ENCODE data around the gene ATXN2.

ATXN2 gene

GRCh38 chr12:111435661-111436201, 163.4 kb downstream of the ATXN2 start:
- no peak for DNase-seq

- peak; percentile 85 for DNase-seq
These were observed 164.3 kb downstream of the ATXN2 start for GRCh38 chr12:111434680-111435338.

DNA sequence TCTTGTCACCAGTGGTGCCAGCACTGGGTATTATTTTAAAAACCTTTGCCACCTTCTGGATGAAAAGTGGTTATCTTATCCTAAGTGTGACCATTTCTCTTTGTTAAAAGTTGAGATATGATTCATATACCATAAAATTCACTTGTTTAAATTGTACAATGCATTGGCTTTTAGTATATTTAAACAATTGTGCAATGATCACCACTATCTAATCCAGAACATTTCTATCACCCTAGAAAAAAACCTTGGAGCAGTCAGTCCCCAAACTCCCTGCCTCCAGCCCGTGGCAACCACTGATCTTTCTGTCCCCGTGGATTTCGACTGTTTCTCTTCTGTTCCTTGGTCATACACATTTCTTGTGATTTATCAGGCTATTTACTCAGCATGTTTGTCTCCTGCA, 165.1 kb downstream of the ATXN2 start:
- no peak for DNase-seq

DNA sequence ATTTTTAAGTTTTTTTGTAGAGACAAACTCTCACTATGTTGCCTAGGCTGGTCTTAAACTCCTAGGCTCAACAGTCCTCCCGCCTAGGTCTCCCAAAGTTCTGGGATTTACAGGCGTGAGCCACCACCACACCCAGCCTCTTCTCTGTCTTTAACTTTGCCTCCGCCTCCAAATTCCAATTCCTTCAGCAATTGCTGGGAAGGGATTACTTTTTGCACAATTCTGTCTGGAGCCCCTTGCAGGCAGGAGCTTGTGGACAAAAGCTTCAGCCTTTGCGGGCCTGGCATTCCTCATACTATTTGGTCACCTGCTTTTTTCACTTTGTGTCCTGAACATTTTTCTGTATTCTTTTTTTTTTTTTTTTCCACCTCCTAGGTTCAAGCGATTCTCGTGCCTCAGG, 167.3 kb downstream of the ATXN2 start:
- DNase-seq, result no peak

DNA sequence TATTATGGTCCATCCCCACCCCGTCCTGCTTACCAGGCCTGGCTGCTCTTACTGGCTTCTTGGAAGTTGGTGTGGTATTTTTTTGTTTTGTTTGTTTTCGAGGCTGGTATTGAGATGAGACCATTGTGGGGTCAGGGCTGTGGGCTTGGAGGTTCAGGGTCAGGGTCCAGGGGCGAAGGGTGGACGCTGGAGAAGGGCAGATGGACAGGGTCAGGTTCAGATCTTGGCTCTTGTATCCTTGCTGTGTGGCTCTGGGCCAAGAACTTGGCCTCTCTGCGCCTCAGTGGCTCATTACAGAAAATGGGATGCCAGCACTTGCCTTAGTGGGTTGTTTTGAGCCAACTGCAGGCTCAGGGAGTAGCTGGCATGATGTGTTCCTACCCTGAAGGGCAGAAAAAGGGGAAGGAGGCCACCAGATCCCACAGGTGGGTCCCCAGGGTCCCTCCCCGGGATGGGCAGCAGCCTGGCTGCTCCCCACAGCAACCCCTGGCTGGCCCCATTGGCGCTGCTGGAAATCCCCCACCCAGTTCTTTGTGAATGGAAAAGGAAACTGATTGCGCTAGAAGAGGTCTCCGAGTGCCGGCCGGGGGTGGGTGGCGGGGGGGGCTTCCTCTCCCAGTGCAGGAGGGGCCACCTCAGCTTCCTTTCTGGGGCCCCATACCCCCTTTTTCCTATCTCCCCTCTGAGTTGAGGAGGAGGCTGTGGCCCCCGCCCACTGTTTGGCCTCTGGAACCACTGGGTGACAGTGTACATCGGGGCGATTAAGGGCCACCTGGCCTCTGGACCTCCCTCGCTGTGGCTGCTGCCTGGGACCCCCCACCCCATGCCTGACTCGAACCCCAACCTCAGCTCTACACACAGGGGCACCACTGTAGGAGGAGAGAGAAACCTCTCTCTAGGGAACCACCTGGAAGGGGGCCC, 168.4 kb downstream of the ATXN2 start:
- DNase-seq, result peak; percentile 74

DNA sequence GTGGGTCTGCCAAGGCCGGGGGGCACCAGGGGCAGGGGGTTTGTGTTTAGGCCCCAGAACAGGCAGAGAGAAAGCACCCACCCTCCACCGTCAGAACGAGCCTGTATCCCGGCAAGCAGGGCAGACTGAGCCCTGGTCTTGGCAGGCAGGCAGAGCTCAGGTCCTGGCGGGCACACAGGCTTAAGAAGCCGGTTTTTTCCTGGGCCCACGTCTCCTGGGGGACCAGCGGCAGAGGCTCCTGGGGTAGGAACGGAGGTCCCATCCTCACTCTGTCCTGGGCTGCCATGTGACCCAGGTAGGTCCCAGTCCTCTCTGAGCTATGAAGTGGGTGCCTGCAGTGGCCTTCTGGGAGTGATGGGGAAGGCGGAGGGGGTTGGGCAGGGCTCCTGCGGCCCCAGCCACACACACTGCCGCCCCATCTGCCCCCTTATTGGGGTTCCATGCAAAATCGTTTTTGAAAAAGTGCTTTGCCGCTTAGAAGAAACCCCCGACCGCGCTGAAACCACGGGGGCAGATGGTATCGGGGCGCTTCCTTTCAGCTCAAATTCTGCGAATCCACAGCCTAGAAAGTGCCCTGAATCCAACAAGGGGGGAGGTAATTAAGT, 169.2 kb downstream of the ATXN2 start:
- DNase-seq, result peak; percentile 69

DNA sequence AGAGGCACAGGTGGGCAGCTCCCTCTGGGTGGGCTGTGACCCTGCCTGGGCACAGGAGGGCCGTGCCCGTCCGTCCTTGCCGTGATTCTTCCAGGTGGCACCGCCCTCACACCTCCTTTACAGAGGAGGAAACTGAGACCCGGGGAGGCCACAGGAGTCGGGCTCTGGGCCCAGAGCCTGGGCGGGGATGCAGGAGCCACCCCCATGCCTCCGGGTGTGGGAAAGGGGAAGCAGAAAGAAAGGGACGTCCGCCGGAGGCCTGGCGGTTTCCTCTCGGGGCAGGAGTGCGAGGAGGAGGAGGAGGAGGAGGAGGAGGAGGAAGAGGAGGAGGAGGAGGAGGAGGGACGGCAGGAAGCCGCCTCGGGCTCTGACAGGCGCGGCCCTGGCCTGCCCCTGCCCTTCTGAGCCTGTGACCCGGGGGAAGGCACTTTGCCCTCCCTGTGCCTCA, 170.4 kb downstream of the ATXN2 start:
- DNase-seq, result peak; percentile 13

DNA sequence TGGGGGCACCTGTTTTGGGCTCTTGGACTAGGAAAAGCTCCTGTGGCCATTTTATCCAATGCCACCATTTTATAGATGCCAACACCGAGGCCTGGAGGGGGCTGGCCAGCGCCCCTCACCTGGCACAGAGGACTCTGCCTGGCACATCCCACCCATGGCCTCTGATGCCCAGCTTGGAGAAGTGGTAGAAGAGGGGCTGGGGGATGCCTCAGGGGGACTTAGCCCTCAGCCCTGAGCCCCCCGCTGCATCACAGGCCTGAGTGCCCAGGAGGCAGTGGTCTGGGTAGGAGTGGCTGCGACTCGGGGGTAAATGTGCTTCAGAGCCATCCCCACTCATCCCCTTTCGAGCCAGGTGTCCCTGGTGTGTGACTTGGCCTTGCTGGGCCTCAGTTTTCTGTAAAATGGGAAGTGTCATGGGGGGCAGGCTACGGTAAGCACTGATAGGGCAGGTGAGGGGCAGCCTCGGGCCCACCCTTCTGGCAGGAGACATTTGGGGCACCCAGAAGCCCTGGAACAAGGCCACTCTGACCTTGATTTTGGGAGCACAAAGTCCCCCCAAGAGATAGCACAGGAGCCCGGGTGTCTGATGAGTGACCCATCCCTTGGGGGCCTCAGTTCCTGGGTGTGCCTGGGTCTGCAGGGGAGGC, 170.9 kb downstream of the ATXN2 start:
- DNase-seq, result no peak

GRCh38 chr12:111427417-111428074, 171.6 kb downstream of the ATXN2 start:
- DNase-seq, result no peak

DNA sequence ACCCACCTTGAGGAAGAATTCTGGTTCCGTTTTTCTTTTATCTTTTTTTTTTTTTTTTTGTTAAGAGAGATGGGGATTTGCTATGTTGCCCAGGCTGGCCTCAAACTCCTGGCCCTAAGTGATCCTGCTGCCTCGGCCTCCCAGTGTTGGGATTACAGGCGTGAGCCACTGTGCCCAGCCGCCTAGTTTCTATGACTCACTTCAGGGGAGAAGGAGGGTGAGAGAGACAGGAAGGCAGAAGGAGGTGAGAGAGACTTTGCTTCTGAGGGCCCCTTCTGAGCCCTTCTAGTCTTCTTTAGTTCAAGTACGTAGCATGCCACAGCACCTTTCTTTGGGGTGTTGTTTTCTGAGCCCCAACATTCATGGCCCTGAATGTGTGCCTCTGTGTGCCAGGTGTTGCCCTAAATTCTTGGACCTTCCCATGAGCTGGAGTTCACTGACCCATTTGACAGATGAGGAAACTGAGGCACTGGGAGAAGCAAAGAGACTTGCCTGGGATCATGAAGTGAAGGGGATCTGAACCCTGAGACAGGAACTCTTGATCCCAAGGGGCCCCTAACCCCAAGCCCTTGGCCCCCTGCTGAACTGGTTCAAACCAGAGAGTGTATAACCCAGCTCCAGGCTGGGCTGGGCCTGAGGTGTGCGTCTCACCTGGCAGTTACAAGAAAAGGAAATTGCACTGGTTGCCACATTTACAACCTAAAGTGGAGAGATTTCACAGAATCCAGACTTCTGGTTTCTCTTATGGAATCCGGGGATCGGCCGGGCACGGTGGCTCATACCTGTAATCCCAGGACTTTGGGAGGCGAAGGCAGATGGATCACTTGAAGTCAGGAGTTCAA, 172.6 kb downstream of the ATXN2 start:
- DNase-seq, result peak; percentile 22

- DNase-seq, result no peak
These were observed 173.5 kb downstream of the ATXN2 start for GRCh38 chr12:111425655-111426054.

DNA sequence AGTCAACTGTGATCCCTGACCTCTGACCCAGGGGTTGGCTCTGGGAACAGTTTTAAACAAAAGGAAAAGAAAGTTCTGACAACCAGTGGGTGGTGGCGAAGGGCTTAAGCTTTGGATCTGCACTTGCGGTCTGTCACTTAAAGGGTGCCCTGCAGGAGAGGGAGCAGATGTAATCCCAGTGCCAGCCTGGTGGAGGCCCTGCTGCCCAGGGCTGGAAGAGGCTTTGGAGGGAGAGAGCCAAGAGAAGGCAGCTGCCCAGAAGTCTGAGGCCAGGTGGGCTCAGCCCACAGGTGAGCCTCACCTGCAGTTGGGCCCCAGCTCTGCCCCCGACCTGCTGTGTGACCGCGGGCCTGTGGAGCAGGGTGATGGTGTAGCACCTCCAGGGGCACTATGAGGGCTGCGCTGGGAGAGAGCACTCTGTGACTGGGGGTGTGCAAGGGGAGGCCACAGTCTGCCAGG, 174.3 kb downstream of the ATXN2 start:
- no peak for DNase-seq

DNA sequence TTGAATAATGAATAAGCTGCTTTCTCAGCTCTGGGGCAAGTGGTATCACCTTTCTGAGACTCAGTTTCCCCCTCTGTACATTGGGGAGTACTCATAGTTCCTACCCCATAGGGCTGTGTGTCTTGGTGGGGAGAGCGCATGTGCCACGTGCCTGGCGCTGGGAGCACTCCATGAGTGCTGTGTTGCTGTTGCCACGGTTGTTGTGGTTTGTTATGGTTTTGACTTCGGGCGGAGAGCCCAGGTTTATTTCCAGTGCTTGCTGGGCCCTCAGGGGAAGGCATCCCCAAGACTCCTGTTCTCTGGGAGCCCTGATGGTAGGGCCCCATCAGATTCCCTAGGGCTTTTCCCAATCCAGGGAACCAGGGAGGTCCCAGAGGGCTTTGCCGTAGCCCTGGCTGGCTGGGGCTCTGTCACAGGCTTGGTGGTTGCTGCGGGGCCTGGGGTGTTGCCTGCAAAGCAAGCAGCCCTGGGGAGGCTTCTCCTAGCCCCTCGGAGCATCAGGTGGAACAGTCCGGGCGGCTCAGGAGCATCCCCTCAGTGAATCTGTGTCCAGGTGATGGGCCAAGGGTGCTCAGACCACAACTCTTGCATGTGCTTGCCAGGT, 174.8 kb downstream of the ATXN2 start:
- DNase-seq, result no peak

DNA sequence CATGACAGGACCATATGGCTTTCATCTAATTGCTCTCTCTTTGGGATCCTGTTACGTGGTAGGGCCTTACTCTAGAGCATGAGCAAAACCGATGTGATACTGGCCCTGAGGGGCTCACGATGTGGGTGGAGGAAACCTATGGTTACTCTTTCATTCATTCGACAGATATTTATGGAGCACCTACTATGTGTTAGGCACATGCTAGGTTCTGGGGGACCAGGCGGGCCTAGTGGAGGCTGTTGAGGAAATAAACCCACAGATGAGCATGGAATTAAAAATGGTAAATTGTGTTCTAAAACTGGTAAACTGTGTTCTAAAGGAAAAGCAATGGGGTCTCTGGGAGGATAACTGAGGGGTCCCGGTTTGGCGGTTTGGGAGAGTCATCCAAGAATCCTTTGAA, 178.6 kb downstream of the ATXN2 start:
- no peak for DNase-seq

DNA sequence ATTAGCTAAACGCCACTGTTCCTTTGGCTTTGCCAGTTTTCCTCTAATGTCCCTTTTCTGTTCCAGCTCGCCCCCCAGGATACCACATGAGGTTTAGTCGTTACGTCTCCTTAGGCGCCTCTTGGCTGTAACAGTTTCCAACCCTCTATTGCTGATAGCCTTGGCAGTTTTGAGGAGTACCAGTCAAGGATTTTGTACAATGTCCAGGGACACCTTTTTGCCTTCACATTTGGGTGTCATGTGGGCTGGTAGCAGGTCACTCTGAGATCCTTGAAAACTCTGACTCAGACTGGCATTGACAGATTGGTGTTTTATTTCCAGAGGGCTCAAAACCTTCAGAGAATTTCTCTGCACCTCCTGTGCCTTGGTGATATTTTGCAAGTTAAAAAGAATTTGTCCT, 179.3 kb downstream of the ATXN2 start:
- no peak for DNase-seq

- DNase-seq, result no peak
These were observed 180.6 kb downstream of the ATXN2 start for GRCh38 chr12:111418594-111418880.

GRCh38 chr12:111417784-111418593, 181.1 kb downstream of the ATXN2 start:
- DNase-seq, result no peak

DNA sequence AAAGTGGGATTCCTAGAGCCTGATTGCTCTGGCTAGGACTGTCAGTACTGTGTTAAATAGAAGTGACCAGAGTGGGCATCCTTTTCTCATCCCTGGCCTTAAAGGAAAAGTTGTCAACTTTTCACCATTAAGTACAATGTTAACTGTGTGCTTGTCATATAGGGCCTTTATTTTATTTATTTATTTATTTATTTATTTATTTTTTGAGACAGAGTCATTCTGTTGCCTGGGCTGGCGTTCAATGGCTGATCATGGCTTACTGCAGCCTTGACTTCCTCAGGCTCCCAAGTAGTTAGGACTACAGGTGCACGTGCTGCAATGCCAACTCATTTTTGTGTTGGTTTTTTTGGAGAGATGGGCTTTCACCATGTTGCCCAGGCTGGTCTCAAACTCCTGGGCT, 181.8 kb downstream of the ATXN2 start:
- no peak for DNase-seq

- DNase-seq, result no peak
These were observed 184.3 kb downstream of the ATXN2 start for GRCh38 chr12:111414711-111415252.

Measured in stimulated activated naive CD4-positive, alpha-beta T cell treated with Interleukin-2 at 50 U/mL for 16 hours (primary cell).